Midbrain (tissue), 1 donor: ENCODE results near the gene GNB1.
"Not testable (repeated sequence)": the region's sequence is repeated elsewhere in the genome, so short reads cannot be mapped to it uniquely, and the experiment has no call there.

ENCODE experiments used
- DNase-seq: peaks from one replicate; lab custom pipeline; 2025; lab: John Stamatoyannopoulos, UW

Gene GNB1

DNA sequence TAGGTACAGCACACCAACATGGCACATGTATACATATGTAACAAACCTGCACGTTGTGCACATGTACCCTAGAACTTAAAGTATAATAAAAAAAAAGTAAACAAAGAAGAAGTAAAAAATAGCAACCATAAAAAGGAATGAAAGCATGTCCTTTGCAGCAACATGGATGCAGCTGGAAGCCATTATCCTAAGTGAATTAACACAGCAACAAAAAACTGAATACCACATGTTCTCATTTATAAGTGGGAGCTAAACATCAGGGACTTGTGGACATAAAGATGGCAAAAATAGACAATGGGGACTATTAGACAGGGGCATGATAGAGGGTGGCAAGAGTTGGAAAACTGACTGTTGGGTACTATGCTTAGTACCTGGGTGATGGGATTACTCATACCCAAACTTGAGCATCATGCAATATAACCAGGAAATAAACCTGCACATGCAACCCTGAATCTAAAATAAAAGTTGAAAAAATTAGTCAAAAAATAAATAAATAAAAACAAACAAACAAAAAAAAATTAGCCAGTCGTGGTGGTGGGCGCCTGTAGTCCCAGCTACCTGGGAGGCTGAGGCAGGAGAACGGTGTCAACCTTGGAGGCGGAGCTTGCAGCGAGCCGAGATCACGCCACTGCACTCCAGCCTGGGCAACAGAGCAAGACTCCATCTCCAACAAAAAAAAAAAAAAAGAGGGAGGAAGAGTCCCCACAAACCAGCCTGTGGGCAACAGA is 30.8 kb downstream of the GNB1 start:
- DNase-seq: not testable (repeated sequence)

DNA sequence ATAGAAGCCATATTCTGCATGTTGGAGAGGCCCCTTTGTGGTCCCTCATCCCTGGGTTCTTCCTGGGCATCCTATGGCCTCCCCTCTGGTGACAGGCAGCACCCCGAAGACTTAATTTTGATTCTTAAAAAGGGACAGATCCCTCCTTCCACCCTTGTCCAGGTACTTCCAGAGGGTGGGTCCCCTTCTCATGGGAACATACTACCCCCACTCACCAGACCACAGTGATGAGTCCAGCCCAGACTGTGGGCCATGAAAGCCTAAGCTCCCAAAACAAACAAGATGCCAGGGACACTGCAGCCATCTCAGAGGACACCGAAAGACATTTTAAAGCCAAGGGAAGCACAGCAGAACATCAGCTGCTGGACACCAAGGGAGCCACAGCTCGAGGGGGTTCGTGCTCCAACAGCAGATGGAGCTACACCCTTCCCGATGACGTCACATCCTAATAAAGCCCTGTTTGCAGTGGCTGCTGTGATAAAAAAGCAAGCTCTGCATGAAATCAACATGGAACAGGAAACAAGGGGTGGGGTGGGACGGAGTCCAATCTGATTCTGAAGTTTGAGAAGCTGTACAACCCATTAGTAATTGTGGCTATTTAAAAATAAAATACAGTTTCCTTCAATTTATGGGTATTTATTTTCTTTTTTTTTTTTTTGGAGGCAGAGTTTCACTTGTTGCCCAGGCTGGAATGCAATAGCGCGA is 32.4 kb downstream of the GNB1 start:
- peak; percentile 58 for DNase-seq

DNA sequence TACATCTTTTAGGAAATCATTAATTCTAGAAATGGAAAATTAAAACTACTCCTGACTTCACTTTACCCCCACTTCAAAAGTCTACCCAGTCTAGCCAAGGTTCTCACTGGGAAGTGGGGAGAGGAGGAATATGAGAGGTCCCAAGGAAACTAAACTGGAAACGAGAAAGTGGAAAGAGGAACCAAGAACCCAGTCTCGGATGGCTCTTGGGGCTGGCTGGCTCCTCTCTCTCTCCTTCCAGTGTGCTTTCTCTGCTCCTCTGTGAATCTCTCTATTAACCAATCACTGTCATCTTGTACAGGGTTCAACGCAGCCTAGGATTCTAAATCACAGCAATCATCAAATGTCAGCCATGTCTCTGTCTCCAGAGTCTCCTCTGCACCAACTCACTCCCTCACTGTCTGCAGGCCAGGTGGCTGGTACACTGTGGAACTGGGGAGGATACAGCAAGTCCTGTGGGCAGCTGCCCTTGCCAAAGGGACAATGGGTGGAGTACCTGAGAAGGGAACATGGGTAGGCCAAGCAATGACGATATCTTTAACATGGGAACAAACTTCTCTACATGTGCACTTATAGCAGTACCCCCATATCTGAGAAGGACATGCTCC is 33.7 kb downstream of the GNB1 start:
- no peak for DNase-seq

DNA sequence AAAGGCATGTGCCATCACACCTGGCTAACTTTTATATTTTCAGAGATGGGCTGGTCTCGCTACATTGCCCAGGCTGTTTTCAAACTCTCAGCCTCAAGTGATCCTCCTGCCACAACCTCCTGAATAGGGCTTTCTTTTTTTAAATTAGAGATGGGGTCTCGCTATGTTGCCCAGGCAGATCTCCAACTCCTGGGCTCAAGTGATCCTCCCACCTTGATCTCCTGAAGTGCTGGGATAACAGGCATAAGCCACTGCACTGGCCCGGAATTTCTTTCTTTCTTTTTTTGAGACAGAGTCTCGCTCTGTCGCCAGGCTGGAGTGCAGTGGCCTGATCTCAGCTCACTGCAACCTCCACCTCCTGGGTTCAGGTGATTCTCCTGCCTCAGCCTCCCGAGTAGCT is 34.7 kb downstream of the GNB1 start:
- DNase-seq: not testable (repeated sequence)

DNA sequence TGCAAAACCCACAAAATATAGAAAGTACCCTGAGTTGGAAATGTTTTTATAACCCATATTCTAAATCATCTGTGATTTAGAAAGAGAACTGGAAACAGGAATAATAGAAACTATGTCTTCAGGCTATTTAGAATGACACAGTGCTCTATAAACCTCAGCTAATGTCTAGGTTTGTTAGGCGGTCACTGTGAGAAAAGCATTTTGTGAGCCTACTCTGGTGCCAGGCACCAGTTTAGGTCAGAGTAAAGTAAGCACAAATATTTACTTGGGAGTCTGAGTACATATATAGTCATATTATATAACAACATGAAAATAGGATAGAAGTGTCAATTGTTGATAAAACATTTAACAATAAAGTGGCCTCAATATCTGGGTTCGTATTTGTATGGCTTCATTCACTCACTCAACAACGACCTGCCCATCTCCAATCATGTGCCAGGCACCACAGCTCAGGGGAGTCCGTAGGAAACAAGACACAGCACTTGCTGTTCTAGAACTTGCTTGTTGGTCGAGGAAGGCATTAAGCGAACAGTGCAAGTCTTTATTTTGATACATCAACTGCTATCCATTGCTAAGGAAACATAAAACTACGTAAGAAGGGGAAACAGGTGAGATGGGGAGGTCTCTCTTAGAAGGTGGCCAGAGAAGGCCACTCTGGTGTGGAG is 37.2 kb downstream of the GNB1 start:
- no peak for DNase-seq

DNA sequence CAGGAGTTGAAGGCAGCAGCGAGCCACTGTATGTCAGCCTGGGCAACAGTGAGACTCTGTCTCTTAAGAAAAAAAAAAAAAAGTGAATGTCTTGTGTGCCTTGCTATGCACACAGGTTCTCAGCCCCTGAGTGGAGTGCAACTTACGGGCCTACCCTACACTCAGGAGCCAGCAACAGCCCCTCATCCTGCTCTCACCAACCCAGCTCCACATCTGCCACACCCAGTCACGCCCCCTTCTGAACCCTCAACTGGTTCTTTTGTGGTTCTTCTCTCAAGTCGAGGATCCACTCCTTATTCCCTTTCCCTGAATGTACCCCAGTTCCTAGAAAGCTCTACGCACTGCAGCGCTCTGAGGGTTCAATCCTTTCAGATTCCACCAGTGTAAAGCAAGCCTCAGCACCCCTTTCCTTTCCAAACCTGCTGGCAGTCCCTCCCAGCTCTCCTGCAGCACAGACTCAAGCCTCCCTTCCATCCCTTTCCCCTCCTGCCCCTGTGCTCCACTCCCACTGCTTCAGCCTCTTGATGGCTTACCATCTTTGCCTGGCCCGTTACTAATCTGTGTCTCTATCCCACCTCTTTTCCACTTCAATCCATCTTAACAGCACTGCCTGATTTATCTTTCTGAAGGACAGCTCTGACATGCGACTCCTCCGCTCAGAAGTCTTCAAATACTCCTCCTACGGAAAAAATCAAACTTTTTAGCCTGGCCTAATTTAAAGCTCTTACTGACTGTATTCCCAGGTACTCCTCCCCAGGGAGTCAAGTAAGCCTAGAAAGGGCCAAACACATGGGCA is 38.1 kb downstream of the GNB1 start:
- DNase-seq: no peak

DNA sequence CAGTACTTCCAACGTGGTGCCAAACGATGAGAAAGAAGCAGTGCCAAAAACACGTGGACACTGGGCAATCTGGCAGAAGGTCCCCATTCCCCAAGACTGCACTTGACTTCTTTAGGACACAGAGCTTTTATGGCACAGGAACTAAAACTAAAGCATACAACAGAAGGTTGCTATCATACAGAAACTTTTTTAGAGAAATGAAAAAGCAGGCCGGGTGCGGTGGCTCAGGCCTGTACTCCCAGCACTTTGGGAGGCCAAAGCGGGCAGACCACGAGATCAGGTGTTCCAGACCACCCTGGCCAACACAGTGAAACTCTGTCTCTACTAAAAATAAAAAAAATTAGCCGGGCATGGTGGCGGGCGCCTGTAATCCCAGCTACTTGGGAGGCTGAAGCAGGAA is 43.0 kb downstream of the GNB1 start:
- no peak for DNase-seq

DNA sequence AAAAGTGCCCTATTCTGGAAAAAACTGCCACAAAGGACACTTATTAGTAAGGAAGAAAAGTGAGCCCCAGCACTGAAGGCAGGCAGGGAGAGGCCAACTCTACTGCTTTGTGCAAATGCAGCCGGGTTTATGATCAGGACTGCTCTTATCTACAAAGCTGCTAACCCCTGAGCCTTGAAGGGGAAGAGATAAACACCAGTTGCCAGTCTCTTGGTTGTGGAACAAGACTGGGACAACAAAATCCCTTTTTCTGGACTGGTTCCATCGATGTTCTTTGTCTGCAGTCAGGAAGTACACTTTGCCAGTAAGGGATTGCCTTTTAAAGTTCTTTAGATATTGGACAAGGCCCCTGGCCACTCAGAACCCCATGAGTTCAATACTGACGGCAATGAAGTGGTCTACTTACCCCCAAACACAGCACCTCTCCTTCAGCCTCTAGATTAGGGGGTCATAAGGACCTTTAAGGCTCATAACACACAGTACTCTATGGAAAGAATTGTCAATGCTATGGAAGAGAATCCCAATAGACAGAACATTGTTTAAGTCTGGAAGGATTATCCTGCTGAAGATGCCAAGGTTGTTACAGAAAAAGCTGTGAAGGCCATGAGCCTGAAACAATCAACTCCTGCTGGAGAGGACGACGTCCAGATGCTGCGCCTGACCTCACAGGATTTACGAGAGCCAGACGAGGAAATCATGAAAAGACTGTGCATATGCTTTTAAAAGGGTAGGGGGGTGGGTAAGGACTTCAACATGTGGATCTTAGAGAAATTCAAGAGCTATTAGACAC is 43.6 kb downstream of the GNB1 start:
- DNase-seq: peak; percentile 50

DNA sequence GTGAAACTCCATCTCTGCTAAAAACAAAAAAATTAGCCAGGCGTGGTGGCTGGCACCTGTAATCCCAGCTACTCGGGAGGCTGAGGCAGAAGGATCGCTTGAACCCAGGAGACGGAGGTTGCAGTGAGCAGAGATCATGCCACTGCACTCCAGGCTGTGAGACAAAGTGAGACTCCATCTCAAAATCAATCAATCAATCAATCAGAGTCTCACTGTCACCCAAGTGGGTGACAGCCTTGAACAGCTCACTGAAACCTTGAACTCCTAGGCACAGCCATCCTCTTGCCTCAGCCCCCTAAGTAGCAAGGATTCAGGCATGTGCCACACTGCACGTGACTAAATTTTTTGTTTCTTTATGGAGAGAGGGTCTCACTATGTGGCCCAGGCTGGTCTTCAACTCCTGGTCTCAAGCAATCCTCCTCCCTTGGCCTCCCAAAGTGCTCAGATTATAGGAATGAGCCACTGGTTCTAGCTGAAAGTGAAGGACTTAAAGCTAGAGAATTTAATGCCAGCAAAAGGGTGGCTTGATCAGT is 44.4 kb downstream of the GNB1 start:
- DNase-seq: no peak

DNA sequence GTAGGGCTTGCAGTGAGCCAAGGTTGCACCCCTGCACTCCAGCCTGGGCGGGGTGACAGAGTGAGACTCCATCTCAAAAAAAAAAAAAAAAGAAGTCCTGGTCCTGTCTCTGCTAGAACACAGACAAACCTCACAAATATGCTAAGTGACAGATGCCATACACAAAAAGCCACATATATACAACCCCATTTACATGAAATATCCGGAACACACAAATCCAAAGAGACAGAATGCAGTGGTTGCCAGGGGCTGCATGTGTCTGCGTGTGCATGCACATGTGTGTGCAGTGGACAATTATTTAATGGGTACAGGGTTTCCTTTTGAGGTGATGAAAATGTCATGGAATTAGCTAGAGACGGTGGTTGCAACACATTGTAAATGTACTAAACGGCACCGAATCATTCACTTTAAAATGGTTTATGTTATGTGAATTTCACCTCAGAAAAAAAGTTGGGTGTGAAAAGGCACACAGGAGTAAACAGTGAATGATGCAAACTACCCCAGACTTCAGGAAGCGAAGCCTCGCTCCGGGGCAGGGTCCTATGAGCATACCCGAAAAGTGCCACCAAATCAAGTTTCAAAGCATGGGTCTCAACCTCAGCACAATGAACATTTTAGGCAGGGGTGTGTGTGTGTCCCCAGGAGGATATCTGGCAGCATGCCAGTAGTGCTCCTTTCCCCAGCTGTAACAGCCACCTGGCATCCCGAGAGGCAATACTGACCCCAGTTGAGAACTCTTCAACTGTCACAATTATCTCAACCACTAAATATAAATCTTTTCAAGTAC is 48.3 kb downstream of the GNB1 start:
- DNase-seq: no peak

DNA sequence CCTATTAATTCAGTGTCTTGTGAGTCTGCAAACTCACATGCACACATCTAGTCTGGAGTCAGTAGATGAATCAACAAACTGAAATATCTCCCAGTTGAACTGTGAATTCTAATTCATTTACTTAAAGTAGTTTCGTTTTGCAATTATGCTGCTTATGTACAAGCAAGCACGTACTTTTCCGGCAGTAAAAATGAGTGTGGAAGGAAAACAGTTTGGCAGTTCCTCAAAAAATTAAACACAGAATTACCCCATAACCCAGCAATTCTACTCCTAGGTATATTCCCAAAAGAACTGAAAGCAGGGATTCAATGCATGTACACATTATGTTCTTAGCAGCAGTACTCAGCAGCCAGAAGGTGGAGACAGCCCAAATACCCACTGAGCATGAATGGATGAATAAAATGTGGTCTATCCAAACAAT is 49.3 kb downstream of the GNB1 start:
- no peak for DNase-seq

DNA sequence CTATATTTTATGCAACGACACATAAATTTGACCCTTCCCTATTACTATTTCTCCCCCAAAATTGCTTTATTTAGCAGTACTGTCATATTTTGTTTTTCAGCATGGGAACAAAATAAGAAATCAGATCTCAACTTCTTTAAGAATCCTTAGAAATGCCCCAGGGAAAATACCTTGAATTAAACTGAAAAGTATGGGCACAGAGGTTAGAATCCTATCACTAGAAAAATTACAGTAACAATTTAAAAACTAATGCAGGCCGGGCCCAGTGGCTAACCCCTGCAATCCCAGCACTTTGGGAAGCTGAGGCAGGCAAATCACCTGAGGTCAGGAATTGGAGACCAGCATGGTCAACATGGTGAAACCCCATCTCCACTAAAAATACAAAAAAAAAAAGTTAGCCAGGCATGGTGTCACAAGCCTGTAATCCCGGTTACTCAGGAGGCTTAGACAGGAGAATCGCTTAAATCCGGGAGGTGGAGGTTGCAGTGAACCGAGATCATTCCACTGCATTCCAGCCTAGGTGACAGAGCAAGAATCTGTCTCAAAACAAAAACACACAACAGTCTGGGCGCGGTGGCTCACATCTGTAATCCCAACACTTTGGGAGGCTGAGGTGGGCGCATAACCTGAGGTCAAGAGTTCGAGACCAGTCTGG is 51.4 kb downstream of the GNB1 start:
- DNase-seq: no peak

DNA sequence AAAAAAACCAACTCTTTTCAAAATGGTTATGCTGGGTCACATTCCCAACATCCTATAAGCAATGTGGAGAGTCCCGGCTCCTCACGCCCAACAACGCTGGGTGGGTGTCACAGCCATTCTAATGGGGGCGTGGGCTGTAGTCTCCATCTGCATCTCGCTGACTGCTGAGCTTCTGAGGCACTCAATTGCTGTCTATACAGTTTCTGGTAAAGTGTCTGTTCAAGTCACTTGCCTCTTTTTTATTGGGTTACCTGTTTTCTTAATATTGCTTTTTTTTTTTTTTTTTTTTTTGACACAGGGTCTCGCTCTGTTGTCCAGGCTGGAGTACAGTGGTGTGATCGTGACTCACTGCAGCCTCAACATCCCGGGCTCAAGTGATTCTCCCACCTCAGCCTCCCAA is 54.8 kb downstream of the GNB1 start:
- DNase-seq: no peak

DNA sequence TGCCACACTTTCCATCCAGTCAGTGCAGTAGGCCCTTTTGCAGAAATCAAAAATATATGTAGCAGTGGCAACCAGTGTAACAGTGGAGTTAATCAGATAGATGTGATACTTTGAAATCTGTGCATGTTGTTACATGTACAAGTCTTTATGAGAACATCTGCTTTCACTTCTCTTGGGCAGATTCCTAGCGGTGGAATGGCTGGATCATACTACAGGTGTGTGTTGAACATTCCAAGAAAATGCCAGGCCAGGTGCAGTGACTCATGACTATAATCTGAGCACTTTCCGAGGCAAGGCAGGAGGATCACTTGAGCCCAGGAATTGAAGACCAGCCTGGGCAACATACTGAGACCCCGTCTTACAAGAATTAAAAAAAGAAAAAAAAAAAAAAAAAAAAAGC is 55.3 kb downstream of the GNB1 start:
- no peak for DNase-seq

DNA sequence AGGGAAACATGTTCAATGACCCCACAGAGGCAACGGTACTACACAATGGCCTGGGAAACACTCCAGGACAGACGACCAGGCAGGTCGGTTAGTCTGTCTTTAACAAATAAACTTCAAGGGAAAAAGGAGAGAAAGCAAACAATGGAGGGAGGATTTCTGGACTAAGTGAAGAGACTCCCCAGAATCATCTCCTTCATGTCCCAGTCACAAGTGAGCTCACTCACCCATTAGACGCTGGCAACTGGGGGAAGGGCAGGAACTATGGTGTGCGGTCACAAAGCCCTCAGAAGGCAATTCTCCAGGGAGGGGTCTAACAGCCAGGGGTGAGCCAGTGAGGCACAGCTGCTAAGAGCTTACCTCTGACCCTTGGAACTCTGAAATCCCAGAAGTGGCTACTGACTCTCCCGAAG is 57.0 kb downstream of the GNB1 start:
- no peak for DNase-seq

DNA sequence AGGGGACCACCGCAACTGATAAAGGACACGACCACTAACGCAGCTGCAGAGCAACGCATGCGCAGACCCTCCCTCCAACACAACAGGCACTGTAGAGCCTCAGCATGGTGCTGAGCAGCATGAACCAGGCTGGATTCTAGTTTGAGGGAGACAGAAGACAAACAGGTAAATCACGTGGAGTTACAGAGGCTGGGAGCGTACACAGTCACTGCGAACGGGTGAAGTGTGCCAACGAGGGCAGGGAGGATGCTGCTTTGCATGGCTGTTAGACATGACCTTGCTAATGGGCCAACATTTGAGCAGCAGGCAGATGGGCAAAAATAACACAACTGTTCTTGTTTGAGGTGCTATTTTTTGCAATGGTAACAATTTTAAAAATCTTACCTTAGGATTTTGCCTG is 57.4 kb downstream of the GNB1 start:
- DNase-seq: no peak

DNA sequence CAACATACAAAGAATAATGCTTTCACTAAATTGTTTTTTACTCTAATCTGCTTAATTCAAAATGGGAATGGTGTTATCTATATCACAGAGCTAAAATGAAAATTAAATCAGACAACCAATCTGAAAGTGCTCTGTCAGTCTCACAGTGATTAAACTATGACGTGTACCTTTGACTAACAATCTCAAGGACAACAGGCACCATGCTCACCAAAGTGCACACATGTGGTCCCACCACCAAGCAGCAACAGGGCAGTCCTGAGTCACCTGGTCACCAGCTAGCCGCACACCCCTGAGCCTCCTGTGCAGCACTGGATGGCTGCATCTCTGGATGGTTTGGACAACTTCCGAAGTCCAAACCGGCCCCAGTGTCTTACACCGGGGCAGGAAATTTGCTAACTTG is 58.1 kb downstream of the GNB1 start:
- no peak for DNase-seq

DNA sequence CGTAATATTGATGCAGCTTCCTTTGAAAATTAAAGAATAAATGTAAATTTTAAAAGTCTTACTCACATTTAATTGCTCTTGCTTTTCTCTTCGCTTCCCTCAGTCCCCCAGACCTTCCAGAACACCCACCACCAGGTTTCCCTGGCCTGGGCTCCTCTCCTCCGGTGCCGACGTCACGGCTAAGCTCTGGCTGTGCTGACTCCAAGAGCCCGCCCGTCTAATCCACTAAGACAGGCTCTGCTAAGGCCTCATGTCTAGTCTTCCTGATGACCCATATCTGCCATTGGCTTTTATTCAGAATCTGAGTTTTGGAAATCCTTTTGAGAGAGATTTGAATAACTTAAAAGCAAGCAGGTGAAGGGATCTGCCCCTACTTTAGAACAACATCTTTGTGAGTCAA is 58.7 kb downstream of the GNB1 start:
- DNase-seq: no peak

DNA sequence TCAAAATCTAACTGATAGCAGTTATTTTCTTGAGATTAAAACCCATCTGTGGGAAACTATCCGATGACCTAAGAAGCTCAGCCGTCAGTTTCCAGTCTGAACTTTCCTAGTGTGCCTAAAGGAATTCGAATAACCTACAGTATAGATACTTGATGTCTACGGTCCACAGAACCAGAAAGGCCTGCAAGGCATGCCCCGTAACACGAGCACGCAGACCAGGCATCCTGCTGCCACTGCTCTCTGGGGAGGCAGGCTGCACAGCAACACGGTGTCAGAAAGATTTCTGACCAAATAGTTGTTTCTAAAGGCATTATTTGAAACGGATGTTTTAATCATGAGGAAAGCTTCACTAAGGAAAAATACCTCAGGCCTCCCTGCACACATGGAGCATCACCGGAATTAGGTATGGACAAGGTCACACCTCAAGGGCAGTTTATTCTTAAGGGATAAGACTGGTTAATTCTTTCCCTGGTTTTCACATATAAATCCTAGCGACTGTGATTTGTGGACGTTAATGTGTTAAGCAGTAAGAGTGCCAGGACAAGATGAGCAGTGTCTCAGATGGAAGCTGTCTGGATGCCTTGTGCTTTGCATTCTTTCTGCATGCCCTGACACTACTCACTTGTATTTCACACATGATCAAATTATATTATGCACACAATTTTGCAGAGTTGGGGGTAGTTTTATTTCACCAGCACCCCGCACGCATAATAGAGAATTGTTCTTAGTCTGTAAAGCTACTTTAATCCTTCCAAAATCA is 63.6 kb downstream of the GNB1 start:
- DNase-seq: no peak
